Measurements from ENCODE around the gene FAF1. TPM values are rescaled to one million over a fixed set of nuclear protein-coding genes. Genes with fewer than 3 reads are reported as not detected.

The FAF1 gene
- total RNA-seq, 2 experiments from 2014 or later, result 42.3 to 114 TPM

GRCh38 chr1:50949286-50949982 lies 10.6 kb downstream of the FAF1 start:
- no peak overlapping the region for H3K4me2 ChIP-seq (ENCODE audit: low read length)
- intact Hi-C loops (cut with micrococcal nuclease; ENCODE audit: unreplicated experiment), result no loop called here
- H4K20me1 ChIP-seq (ENCODE audit: insufficient read depth, low read length), result peaks cover 19% of the 10 kb centered on the region

DNA sequence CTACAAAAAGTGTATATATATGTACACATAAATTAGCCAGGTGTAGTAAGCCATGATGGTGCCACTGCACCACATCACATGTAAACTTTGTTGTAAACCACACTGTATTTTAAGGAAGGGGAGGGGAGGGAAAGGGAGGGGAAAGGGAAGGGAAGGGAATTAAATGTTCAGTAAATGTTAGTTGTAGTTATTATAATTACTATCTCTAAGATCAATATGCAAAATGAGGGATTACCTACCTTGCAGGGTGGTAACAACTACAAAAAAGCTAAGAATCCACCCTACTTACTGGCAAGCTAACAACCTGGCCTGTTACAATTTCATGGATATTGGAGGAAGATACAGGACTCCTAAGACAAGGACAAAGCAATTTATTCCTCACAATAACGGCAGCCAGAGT lies 17.7 kb downstream of the FAF1 start:
- POLR2A ChIA-PET, result no interaction called here
- Histone ChIP-seq H2AFZ (ENCODE audit: low read length) (no peak overlapping the region), H3K27ac (ENCODE audit: low read depth, low read length, poor library complexity, severe bottlenecking) (no peak overlapping the region), H4K20me1 (ENCODE audit: insufficient read depth, low read length) (peaks cover 14% of the 10 kb centered on the region; the same call in 1 of the 2 replicates), H3K79me2 (ENCODE audit: insufficient read depth, low read depth, low read length) (peaks cover 94% of the 10 kb centered on the region), H3K4me1 (ENCODE audit: insufficient read depth, low read length, poor library complexity, severe bottlenecking) (no peaks in the 10 kb centered on the region), H3K9me3 (ENCODE audit: low read length) (no peaks in the 10 kb centered on the region), H3K36me3 (ENCODE audit: insufficient read depth, low read length) (peaks cover 56% of the 10 kb centered on the region), H3K4me2 (ENCODE audit: low read length) (no peak overlapping the region), H3K4me3 (ENCODE audit: low read depth, low read length, poor library complexity, severe bottlenecking) (no peak overlapping the region), H3K9me2 (ENCODE audit: insufficient read depth, low read length) (no peaks in the 10 kb centered on the region)
- TF ChIP-seq CTCF (conservative IDR thresholded peaks at IDR 0.05; ENCODE audit: low read length), result no peak
- no peak for TF ChIP-seq EZH2phosphoT487 (IDR thresholded peaks at IDR 0.05; ENCODE audit: borderline replicate concordance, low read depth, low read length)
- intact Hi-C loops (cut with micrococcal nuclease; ENCODE audit: unreplicated experiment), result no loop called here
- BruUV-seq (replicated peaks), result no TSS peak
- DNase-seq (ENCODE audit: low spot score), result no peak
- CTCF ChIA-PET (ENCODE audit: unreplicated experiment), result no interaction called here

More at GRCh38 chr1:50949286-50949982, 10.6 kb downstream of the FAF1 start:
- TF ChIP-seq EZH2phosphoT487 (IDR thresholded peaks at IDR 0.05; ENCODE audit: borderline replicate concordance, low read depth, low read length), result no peak
- TF ChIP-seq CTCF (conservative IDR thresholded peaks at IDR 0.05; ENCODE audit: low read length), result no peak
- Histone ChIP-seq H3K9me2 (ENCODE audit: insufficient read depth, low read length) (no peaks in the 10 kb centered on the region), H3K4me3 (ENCODE audit: low read depth, low read length, poor library complexity, severe bottlenecking) (no peak overlapping the region), H3K36me3 (ENCODE audit: insufficient read depth, low read length) (peaks cover 71% of the 10 kb centered on the region), H3K9me3 (ENCODE audit: low read length) (no peaks in the 10 kb centered on the region), H2AFZ (ENCODE audit: low read length) (no peak overlapping the region), H3K4me1 (ENCODE audit: insufficient read depth, low read length, poor library complexity, severe bottlenecking) (no peaks in the 10 kb centered on the region), H3K27ac (ENCODE audit: low read depth, low read length, poor library complexity, severe bottlenecking) (no peak overlapping the region), H3K79me2 (ENCODE audit: insufficient read depth, low read depth, low read length) (peaks cover 89% of the 10 kb centered on the region)
- BruUV-seq (replicated peaks), result no TSS peak
- no peak for DNase-seq (ENCODE audit: low spot score)
- POLR2A ChIA-PET, result interaction anchor here (2.1 kb wide), 1 partner anchor 15 kb away, joined by 7 read pairs; no protein-coding TSS in a partner anchor
- CTCF ChIA-PET (ENCODE audit: unreplicated experiment), result no interaction called here

GRCh38 chr1:50940291-50940690 lies 19.8 kb downstream of the FAF1 start:
- Histone ChIP-seq H3K4me1 (ENCODE audit: insufficient read depth, low read length, poor library complexity, severe bottlenecking) (peaks cover 4% of the 10 kb centered on the region), H3K4me3 (ENCODE audit: low read depth, low read length, poor library complexity, severe bottlenecking) (no peak overlapping the region), H3K9me3 (ENCODE audit: low read length) (no peaks in the 10 kb centered on the region), H3K27ac (ENCODE audit: low read depth, low read length, poor library complexity, severe bottlenecking) (no peak overlapping the region), H3K79me2 (ENCODE audit: insufficient read depth, low read depth, low read length) (peaks cover 94% of the 10 kb centered on the region), H2AFZ (ENCODE audit: low read length) (no peak overlapping the region), H4K20me1 (ENCODE audit: insufficient read depth, low read length) (no peaks in the 10 kb centered on the region; the same call in none of the 2 replicates), H3K9me2 (ENCODE audit: insufficient read depth, low read length) (no peaks in the 10 kb centered on the region), H3K4me2 (ENCODE audit: low read length) (no peak overlapping the region), H3K36me3 (ENCODE audit: insufficient read depth, low read length) (peaks cover 61% of the 10 kb centered on the region)
- no TSS peak for BruUV-seq (replicated peaks)
- POLR2A ChIA-PET, result interaction anchor here (0.7 to 1.8 kb wide), 2 partner anchors 10 to 543 kb away, joined by 3 to 6 read pairs; no protein-coding TSS in a partner anchor
- TF ChIP-seq CTCF (conservative IDR thresholded peaks at IDR 0.05; ENCODE audit: low read length) (no peak), EZH2phosphoT487 (IDR thresholded peaks at IDR 0.05; ENCODE audit: borderline replicate concordance, low read depth, low read length) (no peak)
- DNase-seq (ENCODE audit: low spot score), result no peak
- intact Hi-C loops (cut with micrococcal nuclease; ENCODE audit: unreplicated experiment), result no loop called here
- CTCF ChIA-PET (ENCODE audit: unreplicated experiment), result no interaction called here

Measured in OCI-LY7 (cell line).